B cell (primary cell): ENCODE results near the gene MYEF2. TPM values are rescaled to one million over a fixed set of nuclear protein-coding genes. Genes with fewer than 3 reads are reported as not detected.

Experiments used
- ATAC-seq: fragments of 200-7000 bp; cut with Tn5 transposase; one replicate; pipeline ENCODE4 v1.10.0; 2021; ENCODE audit warnings: low read depth, mild to moderate bottlenecking, moderate number of reproducible peaks, moderate library complexity
- CTCF ChIA-PET: fragments of 350-600 bp; sonication (Branson Sonifier 250); formaldehyde crosslinking; loops from one replicate; lab custom pipeline; 2021; ENCODE audit warnings: antibody characterized with exemption, inconsistent platforms; lab: Charles Lee
- POLR2A ChIA-PET: fragments of 350-600 bp; sonication (Branson Sonifier 250); formaldehyde crosslinking; loops from one replicate; lab custom pipeline; 2021; ENCODE audit warnings: antibody characterized with exemption; lab: Charles Lee
- DNase-seq: peaks from one replicate; pipeline ENCODE4 v3.0.0; 2013
- H2AFZ ChIP-seq: 2 replicates; pipeline ENCODE4 v1.6.1; 2012; ENCODE audit warnings: mild to moderate bottlenecking, low read depth, low read length; ENCODE audit not compliant: insufficient read depth, poor library complexity, severe bottlenecking
- H3K27ac ChIP-seq, 2 donors: 1 replicate in 1 of 2; 2 replicates in 1 of 2; pipeline ENCODE4 v1.5.1; 2012 to 2013; ENCODE audit warnings: low read length in 2 of 2, mild to moderate bottlenecking in 2 of 2, moderate library complexity in 1 of 2
- H3K27me3 ChIP-seq, 4 experiments: fragments of 200-600 bp in 1 of 4; sonication (generic) in 1 of 4; replicated peaks in 1 of 4; 1 replicate in 2 of 4; 2 replicates in 2 of 4; pipeline versions ENCODE4 v1.6.1 to v1.7.0; 2013 to 2016; ENCODE audit warnings: low read length in 3 of 4, mild to moderate bottlenecking in 2 of 4, mixed read lengths in 1 of 4, moderate library complexity in 1 of 4; ENCODE audit not compliant: insufficient read depth in 4 of 4, control insufficient read depth in 3 of 4; ENCODE audit errors: control extremely low read depth in 1 of 4
- H3K36me3 ChIP-seq, 2 experiments: replicated peaks in 1 of 2; 1 replicate in 1 of 2; 2 replicates in 1 of 2; pipeline versions ENCODE4 v1.6.1 to v1.7.1; 2013; ENCODE audit warnings: low read length in 1 of 2; ENCODE audit not compliant: insufficient read depth in 2 of 2, control insufficient read depth in 1 of 2; ENCODE audit errors: control extremely low read depth in 1 of 2, extremely low read depth in 1 of 2
- H3K4me1 ChIP-seq, 2 donors: fragments of 200-600 bp in 1 of 2; sonication (generic) in 1 of 2; 1 replicate in 1 of 2; 2 replicates in 1 of 2; pipeline versions ENCODE4 v1.5.1 to v1.6.1; 2013 to 2017; ENCODE audit warnings: low read length in 2 of 2; ENCODE audit not compliant: control insufficient read depth in 2 of 2, insufficient read depth in 2 of 2
- H3K4me2 ChIP-seq: replicated peaks from 2 replicates; pipeline ENCODE3; 2012; ENCODE audit warnings: mild to moderate bottlenecking, low read depth, low read length; ENCODE audit not compliant: poor library complexity, severe bottlenecking
- H3K4me3 ChIP-seq, 5 experiments: fragments of 200-600 bp in 1 of 5; sonication (generic) in 1 of 5; 1 replicate in 3 of 5; 2 replicates in 2 of 5; pipeline versions ENCODE4 v1.5.1 to v1.7.0; 2011 to 2016; ENCODE audit warnings: low read length in 4 of 5, mild to moderate bottlenecking in 4 of 5, low read depth in 2 of 5, control low read depth in 1 of 5, moderate library complexity in 1 of 5; ENCODE audit not compliant: insufficient read depth in 1 of 5; ENCODE audit errors: control extremely low read depth in 1 of 5, extremely low read depth in 1 of 5
- H3K79me2 ChIP-seq: fragments of 200-600 bp; sonication (generic); one replicate; pipeline ENCODE4 v1.6.0; 2016; ENCODE audit warnings: low read length; ENCODE audit not compliant: control insufficient read depth, insufficient read depth
- H3K9ac ChIP-seq: fragments of 200-600 bp; sonication (generic); 2 replicates; pipeline ENCODE4 v1.6.1; 2017; ENCODE audit warnings: mild to moderate bottlenecking, low read length, moderate library complexity
- H3K9me3 ChIP-seq, 3 donors: one replicate each; pipeline versions ENCODE4 v1.6.1 to v1.7.1; 2013; ENCODE audit warnings: low read length in 2 of 3; ENCODE audit not compliant: control insufficient read depth in 2 of 3, insufficient read depth in 1 of 3; ENCODE audit errors: control extremely low read depth in 1 of 3
- H4K20me1 ChIP-seq: 2 replicates; pipeline ENCODE4 v1.6.0; 2012; ENCODE audit warnings: mild to moderate bottlenecking, low read length; ENCODE audit not compliant: insufficient read depth, control insufficient read depth, poor library complexity, severe bottlenecking
- H3K27ac Mint-ChIP-seq: one replicate; pipeline ENCODE4 v1.8.0; 2021; ENCODE audit warnings: mixed read lengths
- H3K27me3 Mint-ChIP-seq: one replicate; pipeline ENCODE4 v1.8.0; 2021; ENCODE audit warnings: mixed read lengths
- H3K4me1 Mint-ChIP-seq: one replicate; pipeline ENCODE4 v1.8.0; 2021; ENCODE audit warnings: mixed read lengths
- H3K4me3 Mint-ChIP-seq: one replicate; pipeline ENCODE4 v1.8.0; 2021; ENCODE audit warnings: mixed read lengths
- H3K9me3 Mint-ChIP-seq: one replicate; pipeline ENCODE4 v1.8.0; 2022; ENCODE audit warnings: mixed read lengths; ENCODE audit not compliant: insufficient read depth
- CTCF ChIP-seq: fragments of 200-600 bp; IDR thresholded peaks from one replicate; pipeline ENCODE4 v1.8.0; 2022; ENCODE audit warnings: antibody characterized with exemption, mild to moderate bottlenecking
- EZH2 ChIP-seq: IDR thresholded peaks from 2 replicates; pipeline ENCODE4 v1.6.1; 2012; ENCODE audit warnings: borderline replicate concordance, low read depth, mild to moderate bottlenecking, moderate library complexity, low read length; ENCODE audit not compliant: insufficient read depth, poor library complexity, severe bottlenecking
- WGBS: methylation state at CpG from one replicate; pipeline ENCODE4 v1.1.5; 2013; ENCODE audit warnings: missing lambda C conversion rate; ENCODE audit not compliant: insufficient coverage; 5-methylcytosine and 5-hydroxymethylcytosine counted together
- intact Hi-C: fragments of 100-400 bp; cut with micrococcal nuclease; formaldehyde crosslinking; loops from one replicate; pipeline ENCODE4 v1.10.0; 2022
- polyA plus RNA-seq: library from polyadenylated mRNA; depleted of rRNA; stranded (reverse); fragments of >200 nt; gene quantifications from 2 replicates; pipeline ENCODE4 v1.2.3, GENCODE V29; 2012
- total RNA-seq, 2 donors: library from RNA; stranded (reverse); fragments of 120-200 nt in 1 of 2; gene quantifications; 1 replicate in 1 of 2; 2 replicates in 1 of 2; pipeline versions ENCODE4 v1.2.3 to v1.2.4, GENCODE V29; 2013 to 2022

The MYEF2 gene
- total and polyA plus RNA-seq, 2 donors (not counting 1 experiment from before 2014, with no cell fraction given): 3.9 to 34.3 TPM

GRCh38 chr15:48176957-48177356 lies 1.1 kb downstream of the MYEF2 start:
- ChIA-PET CTCF (interaction anchor here (1.6 kb wide), 1 partner anchor 22 kb away, joined by 3 read pairs; no protein-coding TSS in a partner anchor), POLR2A (interaction anchor here (0.6 kb wide), 1 partner anchor 261 kb away, joined by 8 read pairs; no protein-coding TSS in a partner anchor)
- WGBS: 60% methylated on average over 1 of the region's 2 CpGs
- TF ChIP-seq EZH2: no peak
- TF ChIP-seq CTCF: no peak
- Histone ChIP-seq H3K27ac (peak overlapping the region in 1 of 2 donors; percentile 81), H3K27me3 (peaks cover 0 to under 1% (median under 1%) of the 10 kb centered on the region in 4 experiments), H3K4me2 (peak overlapping the region; percentile 80), H3K4me3 (peak overlapping the region; percentile 47 to 71 (median 67)), H3K9me3 (peaks cover 0 to 3% (median 3%) of the 10 kb centered on the region in 3 donors), H3K9ac (peak overlapping the region; percentile 79), H3K36me3 (no peaks in the 10 kb centered on the region), H4K20me1 (no peaks in the 10 kb centered on the region), H2AFZ (peak overlapping the region; percentile 83), H3K79me2 (peaks cover 24% of the 10 kb centered on the region), H3K4me1 (peaks cover 8 to 11% of the 10 kb centered on the region in 2 donors)
- Mint-ChIP-seq H3K4me1 (peaks cover 18% of the 10 kb centered on the region), H3K9me3 (peaks cover 2% of the 10 kb centered on the region), H3K27me3 (peaks cover 10% of the 10 kb centered on the region), H3K4me3 (peak overlapping the region; percentile 95), H3K27ac (no peak overlapping the region)
- ATAC-seq (no peak), DNase-seq (no peak)
- intact Hi-C loops: loop anchor here (5.0 kb wide), 3 partner anchors 635 to 1445 kb away; partner anchors contain the start of genes CEP152, DTWD1, EID1 and FAM227B

- H3K27me3 Mint-ChIP-seq: peaks cover 7% of the 10 kb centered on the region
- Histone ChIP-seq H3K9ac (no peak overlapping the region), H3K4me2 (no peak overlapping the region), H4K20me1 (no peaks in the 10 kb centered on the region), H3K9me3 (peaks cover 0 to 4% (median 3%) of the 10 kb centered on the region in 3 donors), H3K36me3 (no peaks in the 10 kb centered on the region), H3K4me3 (no peak overlapping the region), H3K27ac (no peak overlapping the region), H3K4me1 (peaks cover 8 to 11% of the 10 kb centered on the region in 2 donors), H2AFZ (no peak overlapping the region), H3K79me2 (peaks cover 29% of the 10 kb centered on the region), H3K27me3 (no peaks in the 10 kb centered on the region)
- ChIA-PET POLR2A (interaction anchor here (0.6 kb wide), 1 partner anchor 260 kb away, joined by 8 read pairs; no protein-coding TSS in a partner anchor), CTCF (interaction anchor here (1.6 kb wide), 1 partner anchor 23 kb away, joined by 3 read pairs; no protein-coding TSS in a partner anchor)
- WGBS: no CpG with 5 or more reads among the region's 4 CpGs
- TF ChIP-seq CTCF: no peak
- TF ChIP-seq EZH2: no peak
- H3K9me3 Mint-ChIP-seq: peaks cover 2% of the 10 kb centered on the region
- H3K27ac Mint-ChIP-seq: no peak overlapping the region
- intact Hi-C loops: loop anchor here (5.0 kb wide), 3 partner anchors 636 to 1446 kb away; partner anchors contain the start of genes CEP152, DTWD1, EID1 and FAM227B
- peaks cover 18% of the 10 kb centered on the region for H3K4me1 Mint-ChIP-seq
- H3K4me3 Mint-ChIP-seq: no peak overlapping the region
- DNase-seq (no peak), ATAC-seq (no peak)
Observed at GRCh38 chr15:48176112-48176511, 2.0 kb downstream of the MYEF2 start.
